ENCODE data around the gene AGBL4.

Gene AGBL4

DNA sequence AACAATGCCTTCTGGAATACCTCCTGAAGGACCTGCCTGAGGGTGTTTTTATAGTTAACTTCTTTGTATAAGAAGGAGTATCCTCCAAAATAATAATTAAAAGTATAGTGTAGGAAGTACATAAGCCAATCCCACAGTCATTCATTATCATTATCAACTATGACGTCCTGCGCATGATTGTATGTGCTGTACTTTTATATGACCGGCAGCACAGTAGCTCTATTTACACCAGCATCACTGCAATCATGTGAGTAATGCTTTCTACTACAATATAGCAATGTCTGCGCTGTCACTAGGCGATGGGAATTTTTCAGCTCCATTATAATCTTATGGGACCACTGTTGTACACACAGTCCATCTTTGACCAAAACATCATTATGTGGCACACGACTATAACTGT, 1319.0 kb downstream of the AGBL4 start:
- no peak for DNase-seq

DNA sequence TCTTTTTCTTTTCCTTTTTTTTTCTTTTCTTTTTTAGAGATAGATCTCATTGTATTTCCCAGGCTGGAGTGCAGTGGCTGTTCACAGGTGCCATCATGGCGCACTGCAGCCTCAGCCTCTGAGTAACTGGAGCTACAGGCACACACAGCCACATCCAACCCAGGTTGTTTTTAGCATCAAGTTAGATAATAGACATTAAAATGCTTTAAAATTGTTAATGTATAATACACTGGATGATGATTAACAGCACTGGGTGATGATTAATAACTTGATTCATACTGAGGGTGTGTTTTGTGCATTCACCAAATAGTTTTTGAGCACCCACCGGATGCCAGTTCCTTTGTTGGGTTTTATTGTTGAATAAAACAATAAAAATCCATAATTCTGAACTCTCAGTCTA, 1322.3 kb downstream of the AGBL4 start:
- no peak for DNase-seq

DNA sequence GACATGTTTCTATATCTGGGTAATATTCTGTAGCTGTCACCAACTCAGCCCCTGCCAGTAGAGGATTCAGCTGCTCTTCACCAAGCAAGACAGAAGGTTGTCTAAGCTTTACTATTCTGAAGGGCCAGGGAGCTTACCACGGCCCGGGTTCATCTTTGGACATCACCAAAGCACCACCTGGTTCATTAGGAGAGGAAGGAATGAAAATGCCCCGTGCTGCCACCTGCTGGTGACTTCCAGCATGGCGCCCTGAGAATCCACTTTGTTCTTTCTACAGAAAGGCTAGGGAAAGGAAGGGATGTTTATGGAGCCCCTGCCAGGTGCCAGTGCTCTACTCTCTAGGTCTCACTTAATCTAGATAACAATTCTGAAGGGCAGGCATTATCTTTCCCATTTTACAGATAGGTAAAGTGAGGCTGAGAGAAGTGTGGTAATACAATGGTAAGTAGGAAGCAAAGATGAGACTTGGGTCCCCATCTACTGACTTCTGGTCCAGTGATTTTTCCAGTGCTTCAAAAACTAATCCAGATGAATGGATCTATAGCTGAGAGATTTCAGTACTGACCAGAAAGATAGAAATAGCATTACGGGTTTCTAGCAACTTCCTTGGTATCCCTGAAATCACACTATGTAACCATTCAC, 1326.6 kb downstream of the AGBL4 start:
- peak; percentile 46 for DNase-seq

DNA sequence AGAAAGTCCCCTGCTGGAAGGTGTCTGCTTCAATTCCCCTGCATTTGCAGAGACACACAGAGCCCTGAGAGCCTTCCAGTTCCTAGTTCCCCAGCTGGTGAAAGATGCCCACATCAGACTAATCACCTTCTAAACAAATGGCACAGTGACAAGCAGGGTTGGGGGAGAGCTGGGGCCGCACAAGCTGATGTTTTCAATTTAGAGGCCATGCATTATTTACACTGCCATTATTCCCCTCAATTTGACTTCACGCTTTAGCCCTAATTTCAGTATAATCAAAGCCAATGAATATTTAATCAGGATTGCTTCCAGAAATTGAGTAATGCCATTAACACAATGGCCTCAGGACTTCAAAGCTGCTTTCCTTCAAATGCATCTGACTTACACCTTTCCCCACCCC, 1328.6 kb downstream of the AGBL4 start:
- DNase-seq = peak; percentile 60

DNA sequence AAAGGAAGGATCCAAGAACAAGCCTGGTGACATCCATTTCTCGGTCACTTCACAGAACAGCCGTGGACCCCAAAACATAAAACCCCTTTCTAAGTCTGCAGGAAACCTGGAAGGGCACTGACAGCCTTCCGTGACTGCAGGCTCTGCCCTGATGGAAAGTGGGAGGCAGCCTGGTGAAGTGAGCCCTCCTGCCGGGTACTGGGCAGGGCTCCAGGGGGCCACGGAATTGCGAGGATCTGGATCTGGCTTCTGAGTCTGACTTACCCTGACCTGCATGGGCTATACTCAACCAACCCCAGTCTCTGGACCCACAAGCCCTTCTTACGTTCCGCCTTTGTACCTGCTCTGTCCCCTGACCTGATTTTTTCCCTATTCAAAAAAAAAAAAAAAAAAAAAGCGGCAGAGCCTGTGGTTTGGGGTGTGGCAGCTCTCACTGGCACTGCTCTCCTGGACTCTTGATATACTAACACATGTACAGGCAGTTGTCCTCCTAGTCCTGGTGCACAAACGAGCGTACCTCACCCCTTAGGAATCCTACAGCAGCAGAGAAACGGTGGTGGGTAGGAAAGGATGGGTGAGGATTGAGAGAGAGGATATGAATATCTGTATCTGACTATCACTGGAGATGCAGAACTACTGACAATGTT, 1330.0 kb downstream of the AGBL4 start:
- DNase-seq = peak; percentile 56

DNA sequence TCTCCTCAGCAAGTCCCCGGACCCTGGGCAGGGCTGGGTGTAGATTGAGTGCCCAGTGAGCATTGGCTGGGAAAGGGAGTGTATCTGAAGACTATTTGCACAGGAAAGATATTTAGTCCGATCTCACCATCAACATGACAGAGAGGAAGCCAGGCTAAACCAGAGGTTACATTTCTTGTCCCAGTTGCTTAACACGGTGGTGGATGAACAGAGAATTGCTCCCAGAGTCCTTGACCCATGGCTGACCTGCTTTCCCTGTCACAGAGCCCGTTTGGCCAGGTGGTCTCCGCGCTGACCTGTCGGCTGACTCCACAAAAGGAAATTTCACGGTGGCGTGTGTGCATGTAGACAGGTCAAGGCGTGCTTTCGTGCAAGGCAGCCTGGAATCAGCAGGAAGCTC, 1330.6 kb downstream of the AGBL4 start:
- peak; percentile 50 for DNase-seq

DNA sequence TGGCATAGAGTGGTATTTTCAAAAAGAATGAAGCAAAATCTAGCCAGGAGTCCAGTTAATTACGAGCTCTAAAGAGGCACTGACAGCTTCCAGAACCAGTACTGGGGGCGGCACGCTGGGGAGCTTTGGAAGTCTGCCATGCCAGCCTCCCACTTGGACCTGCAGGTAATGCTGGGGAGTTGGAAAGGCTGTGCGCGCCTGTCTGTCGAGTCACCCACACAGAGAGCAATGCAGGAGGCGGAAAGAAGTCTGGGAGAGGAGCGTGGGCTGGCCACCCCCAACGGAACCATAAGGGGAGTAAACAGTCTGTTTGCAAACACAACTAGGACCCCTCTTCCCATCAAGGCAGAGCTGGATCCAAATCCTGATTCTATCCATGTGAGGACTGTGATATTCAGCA, 1331.5 kb downstream of the AGBL4 start:
- DNase-seq = peak; percentile 28

DNA sequence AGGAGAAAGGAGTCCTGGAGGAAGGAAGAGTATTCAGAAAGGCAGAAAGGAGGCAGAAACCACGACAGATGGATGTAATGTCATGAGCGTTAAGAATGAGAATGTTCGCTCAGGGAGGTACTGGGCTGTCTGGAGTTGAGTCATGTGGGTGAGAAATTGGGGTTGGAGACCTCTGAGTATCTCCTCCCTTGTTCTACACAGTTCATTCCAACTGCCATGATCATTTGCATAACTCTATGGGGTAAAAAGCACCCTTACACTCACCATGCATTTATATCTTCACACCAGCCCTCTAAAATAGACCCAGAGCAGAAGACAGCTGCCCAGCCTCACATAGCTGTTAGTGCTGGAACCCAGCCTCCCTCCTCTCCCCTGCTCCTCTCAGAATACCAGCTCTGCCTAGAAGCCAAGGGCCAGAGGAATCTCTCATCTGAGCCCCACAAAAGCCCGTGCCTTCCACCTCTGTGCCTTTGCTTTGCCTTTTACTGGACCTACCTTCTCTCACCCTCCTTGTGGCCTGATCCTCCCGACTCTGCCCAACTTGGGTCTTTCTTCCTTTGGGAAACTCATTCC, 1332.2 kb downstream of the AGBL4 start:
- DNase-seq = no peak

DNA sequence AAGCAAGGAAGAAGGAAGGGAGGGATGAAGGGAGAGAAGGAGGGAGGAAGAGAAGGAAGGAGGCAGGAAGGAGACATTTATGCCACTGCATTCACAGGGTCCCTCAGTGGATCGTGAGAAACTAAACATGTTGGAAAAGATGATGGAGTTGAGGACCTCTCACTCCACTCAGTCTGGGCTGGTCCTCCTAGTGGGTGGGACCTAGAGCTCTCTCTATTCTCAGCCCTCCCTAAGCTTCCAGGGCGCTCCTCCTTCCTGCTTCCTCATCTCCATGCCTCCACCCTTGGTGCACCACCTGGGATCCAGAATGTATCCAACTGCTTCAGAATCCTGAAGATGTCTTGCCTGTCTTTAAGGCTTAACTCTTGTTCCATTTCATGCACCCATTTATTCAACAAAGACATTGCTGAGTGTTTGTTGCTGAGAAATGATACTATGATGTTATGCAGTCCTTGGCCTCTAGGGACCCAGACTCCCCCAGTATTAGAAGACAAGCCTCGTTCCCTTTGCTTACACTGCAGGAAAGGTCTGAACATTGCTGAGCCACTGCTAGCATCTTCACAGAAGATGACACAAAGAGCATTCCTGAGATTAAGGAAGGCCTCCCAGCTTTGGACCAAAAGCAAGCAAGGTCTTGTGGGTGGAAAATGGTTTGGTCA, 1335.5 kb downstream of the AGBL4 start:
- DNase-seq = no peak

DNA sequence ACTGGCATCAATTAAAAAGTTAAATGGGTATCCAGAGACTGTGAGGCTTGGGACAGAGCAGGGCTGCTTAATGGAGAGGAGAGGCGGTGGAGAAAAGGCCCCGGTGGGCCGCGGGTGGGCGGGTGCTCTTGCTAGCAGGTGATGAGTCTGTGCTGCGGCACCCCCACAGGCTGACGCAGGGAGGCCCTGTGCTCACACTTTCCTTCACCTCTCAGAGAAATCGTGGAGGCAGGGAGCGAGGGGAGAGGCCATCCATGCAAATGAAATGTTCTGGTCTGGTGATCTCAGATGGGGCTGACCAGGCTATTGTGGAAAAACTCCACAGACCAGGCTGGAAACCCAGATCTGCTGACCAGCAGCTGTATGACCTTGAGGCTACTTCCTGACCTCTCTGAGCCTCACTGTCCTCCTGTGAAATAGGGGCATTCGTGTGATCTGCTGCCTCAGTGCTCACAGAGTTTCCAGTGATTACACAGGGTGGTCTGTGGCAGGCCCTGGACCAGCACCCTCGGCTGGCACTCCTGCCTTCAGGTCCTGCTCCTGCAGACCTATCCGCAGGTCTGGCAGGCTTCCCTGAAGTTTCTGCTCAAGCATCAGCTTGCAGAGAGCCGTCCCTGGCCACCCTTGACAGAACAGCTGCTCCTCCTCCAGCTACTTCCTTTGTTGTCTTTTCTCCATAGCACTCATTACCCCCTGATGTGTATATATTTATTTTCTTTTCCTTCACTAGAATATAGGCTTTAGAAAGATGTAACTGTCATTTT, 1336.3 kb downstream of the AGBL4 start:
- DNase-seq = no peak

DNA sequence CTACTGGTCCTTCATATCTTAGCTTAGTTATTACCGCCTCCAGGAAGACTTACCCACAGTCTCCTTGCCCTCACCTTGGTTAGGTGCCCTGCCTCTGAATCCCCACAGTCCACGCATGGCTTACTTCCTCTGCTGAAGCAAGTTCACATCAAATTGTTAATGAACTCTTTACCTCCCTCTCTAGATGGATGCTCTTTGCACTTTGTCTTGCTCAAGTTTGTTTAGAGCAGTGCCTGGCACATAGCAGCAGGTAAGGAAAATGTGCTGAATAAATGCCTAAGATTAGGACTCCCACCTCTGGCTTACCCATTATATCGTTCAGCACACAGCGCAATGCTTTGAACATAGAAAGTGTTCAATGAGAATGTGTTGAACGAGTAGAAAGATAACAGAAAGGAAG, 1337.6 kb downstream of the AGBL4 start:
- no peak for DNase-seq

DNA sequence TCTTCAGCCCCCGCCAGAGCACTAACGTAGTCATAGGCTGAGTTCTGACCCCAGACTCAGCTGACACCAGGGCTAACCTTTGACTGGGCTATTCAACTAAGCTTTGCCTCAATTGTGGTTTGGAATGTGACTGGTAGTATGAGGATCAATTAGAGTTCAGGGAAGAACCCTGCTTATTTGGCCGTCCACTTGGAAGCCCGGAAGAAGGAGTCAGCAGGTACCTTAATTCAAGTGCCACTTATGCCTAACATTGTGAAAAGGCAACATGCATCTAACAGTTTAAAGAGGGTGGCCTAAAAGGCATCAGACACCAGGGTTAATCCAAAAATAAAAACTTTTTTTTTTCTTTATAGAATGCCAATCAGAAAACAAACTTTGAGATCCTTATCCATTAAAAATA, 1339.4 kb downstream of the AGBL4 start:
- DNase-seq = no peak

DNA sequence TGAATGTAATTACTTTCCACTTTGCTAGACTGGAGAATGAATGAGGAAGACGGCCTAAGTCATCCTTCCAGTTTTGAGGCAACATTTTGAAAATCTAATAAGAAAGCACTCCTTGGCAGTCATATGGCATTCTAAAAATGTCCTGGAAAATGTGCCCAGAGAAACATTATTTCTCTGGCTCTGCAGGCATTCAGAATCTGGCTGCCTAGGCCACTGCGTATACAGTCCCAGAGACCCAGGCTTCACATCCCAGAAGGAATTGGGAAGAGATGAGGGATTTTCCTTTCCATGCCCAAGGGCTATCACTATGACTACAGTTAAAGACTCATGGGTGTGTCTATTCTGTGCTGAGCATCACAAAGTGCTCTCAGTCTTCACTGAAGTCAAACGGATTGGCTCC, 1339.9 kb downstream of the AGBL4 start:
- DNase-seq = no peak

DNA sequence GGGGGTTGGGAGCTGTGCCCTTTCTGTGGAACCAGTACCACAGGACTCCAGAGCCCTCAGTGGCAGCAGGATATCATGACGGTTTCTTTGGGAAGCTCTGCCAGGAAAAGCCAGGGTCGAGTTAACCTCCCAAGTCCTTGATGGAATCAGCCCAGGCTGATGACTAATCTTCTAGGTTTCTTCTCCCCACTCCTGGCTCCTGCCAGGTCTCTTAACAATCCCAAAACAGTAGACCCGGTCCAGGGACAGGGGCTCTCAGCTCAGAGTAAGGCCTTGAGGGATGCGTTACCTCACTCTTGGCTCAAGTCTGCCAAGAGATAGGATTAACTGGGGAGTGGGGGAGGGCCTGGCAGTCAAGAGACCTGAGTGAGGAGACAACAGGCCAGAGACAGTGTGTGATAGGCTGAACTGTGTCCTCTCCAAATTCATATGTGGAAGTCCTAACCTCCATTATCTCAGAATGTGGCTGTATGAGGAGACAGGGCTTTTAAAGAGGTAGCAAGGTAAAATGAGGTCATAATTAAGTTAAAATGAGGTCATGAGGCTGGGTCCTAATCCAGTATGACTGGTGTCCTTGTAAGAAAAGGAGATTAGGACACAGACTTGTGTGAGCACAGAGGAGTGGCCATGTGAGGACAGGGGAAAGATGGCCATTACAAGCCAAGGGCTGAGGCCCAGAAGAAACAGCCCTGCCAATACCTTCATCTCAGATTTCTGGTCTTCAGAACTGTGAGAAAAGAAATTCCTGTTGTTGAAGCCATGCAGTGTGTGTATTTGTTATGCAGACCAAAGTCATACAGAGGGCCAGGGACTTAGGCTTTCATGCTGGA, 1342.1 kb downstream of the AGBL4 start:
- no peak for DNase-seq

DNA sequence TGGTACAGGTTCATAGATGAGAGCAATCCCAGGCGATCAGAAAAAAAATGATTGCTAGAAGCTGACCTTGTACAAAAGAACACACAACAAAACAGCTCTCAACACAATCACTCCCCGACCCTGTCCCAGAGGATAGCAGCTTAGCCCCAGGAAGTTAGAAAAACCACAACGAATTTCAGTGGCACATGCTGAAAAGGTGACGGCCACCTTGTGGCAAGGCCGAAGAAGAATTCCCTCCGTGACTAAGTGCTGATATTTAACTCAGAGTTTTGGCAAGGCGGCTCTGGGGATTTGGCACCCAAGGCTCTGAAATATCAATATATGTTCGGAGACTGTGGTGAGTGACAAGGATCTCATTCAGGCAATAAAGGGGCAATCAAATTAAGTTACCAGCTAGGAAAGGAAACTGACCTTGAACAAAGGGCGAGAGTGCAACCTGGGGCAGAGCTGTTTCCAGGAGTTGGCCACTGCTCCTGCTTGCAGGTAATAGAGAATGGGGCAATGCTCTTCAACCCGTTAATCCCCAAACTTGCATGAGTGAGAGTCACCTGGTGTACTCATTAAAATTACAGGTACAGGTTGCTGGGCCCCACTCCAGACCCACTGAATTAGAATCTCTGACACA, 1343.2 kb downstream of the AGBL4 start:
- peak; percentile 33 for DNase-seq

DNA sequence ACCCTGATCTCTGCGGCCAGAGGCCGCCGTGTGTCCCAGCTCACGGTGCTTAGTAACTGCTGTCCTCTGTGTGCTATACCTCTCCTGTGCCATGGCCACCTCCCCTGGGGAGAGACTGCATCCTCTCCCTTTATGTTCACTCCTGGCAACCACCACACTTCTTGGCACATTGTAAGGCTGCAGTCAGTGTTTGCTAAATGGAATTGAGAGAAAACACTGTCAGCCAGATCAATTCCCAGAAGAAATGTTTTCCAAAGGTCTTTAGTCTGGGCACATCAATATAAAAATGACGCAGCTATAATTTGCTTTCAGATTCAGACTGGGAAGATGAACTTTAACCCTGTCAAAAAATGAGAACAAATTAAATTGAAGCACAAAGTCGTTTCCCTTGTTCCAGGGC, 1343.9 kb downstream of the AGBL4 start:
- peak; percentile 76 for DNase-seq

DNA sequence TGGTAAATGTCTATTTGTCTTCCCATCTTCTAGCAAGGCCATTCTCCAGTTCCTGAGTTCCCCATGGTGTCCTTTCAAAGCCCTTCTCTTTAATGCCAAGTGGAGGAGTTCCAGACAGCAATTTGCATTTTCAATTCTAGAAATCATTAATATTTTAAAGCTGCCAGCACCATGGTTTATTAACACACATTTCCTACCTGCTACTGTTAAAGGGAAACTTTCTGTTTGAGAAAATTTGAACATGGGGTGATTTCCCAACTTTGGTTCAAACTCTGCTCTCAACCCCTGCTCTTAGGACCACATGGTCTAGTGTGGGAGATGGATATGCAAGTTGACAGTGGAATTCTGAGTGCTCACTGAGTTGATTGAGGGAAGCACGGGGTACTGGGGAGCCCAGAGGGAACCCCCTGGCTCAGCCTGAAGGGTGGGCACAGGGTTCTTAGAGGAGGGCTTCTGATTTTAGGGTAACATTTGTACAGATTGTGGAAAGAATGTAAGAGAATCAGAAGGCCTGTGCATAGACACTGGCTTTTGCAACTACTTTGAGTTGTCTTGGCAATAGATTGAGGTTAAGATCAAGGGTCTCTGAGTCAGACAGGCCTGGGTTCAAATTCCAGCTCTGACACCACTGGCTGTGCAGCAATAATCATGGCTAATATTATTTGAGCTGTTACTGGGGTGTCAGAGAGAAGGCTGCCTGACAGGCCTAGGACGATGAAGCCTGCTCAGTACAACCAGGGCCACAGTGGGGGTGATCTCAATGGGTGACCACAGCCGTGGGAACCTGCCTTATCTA, 1344.8 kb downstream of the AGBL4 start:
- DNase-seq = no peak

DNA sequence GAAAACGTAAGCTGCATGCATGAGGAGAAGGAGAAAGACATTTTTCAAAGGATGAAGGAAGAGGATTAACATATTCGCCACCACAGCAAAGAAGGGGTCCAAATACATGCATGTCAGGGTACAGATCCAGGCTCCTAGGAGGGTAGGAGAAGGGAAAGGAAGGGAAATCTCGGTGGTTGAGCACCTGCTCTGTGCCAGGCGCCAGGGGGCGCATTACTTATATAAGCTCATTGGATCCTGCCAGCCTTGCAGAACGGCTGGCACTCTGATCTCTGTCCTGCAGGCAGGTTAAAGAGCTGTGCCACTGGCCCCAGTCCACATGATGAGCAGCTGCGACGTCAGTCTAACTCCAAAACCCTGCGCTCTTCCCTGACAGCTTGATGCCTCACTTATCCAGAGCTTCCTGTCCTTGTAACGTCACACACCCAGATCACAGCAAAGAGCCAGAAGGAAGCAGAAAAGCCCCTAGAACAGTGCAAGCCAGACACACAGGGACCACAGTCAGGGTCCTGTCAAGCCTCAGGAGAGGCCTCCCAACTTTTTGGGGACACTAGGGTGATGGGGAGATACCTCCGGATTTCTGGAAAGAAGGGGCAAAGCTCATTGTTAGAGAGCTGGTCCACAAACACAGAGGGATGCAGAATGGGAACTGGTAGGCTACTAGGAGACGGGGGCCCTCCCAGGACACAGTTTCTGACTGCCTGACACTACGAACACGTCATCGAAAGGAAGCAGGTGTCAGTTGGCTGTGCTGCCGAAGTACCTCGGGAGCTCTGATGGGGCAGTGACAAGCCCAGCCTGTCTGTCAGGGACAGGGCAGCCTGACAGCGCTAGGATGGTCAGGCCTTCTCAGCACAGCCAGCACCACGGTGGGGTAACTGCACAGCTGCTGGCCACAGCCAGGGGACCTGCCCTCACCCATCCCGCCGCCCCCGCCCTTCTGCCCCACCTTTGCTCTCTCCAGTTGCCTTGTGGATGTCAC, 1346.2 kb downstream of the AGBL4 start:
- DNase-seq = peak; percentile 79

DNA sequence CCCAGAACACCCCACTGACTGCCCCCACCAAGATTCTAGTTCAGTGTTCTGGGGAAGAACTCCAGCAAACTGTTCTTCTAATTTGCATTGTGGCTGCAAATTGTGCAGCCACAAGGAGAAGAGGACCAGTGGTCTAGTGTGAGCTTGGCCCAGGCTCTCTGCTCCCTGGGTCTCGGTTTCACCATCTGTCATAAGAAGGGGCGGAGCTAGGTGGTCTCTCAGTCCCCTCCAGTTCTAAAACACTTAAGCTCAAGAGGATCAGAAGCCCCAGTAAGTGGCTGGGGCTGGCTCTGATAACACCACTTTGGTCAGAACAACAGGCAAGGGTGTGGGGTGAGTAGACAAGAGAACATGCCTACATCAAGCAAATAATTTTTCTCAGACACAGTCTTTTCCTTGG, 1346.9 kb downstream of the AGBL4 start:
- DNase-seq = peak; percentile 50

DNA sequence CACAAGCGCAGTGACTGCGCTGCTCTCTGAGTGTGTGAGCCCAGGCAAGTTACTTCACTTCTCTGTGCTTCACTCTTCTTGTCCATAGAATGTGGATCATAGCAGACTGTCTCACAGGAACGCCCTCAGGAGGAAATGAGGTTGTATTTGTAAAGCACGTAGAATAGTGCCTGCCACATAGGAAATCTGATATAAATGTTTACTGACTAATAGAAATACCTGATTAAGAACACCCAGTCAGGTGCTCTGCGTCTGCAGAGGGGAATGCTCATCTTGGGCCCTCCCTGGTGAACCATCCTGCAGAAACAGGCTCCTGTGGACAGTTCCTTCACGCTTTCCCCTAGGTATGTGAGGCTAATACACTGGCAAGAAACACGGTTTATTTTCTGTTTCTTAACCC, 1347.4 kb downstream of the AGBL4 start:
- no peak for DNase-seq

All from NCI-H1092 treated with DMSO at 0.1 percent for 48 hours (cell line).